Uterus (tissue), 2 donors: ENCODE data around the gene SLC23A2.

ENCODE experiments used
- POLR2A ChIP-seq, 2 donors: fragments of 450-650 bp; IDR thresholded peaks; one replicate each; pipeline ENCODE4 v1.6.1; 2016; ENCODE audit warnings: antibody characterized with exemption in 2 of 2, mild to moderate bottlenecking in 1 of 2, moderate library complexity in 1 of 2
- TF ChIP-seq, protein P1 (sequence below), 4 experiments: fragments of 200-600 bp in 2 of 4; fragments of 450-650 bp in 2 of 4; sonication (generic) in 2 of 4; IDR thresholded peaks; one replicate each; pipeline ENCODE4 v1.5.1; 2016 to 2019; ENCODE audit warnings: antibody characterized with exemption in 4 of 4, mild to moderate bottlenecking in 2 of 4, moderate library complexity in 1 of 4

DNA sequence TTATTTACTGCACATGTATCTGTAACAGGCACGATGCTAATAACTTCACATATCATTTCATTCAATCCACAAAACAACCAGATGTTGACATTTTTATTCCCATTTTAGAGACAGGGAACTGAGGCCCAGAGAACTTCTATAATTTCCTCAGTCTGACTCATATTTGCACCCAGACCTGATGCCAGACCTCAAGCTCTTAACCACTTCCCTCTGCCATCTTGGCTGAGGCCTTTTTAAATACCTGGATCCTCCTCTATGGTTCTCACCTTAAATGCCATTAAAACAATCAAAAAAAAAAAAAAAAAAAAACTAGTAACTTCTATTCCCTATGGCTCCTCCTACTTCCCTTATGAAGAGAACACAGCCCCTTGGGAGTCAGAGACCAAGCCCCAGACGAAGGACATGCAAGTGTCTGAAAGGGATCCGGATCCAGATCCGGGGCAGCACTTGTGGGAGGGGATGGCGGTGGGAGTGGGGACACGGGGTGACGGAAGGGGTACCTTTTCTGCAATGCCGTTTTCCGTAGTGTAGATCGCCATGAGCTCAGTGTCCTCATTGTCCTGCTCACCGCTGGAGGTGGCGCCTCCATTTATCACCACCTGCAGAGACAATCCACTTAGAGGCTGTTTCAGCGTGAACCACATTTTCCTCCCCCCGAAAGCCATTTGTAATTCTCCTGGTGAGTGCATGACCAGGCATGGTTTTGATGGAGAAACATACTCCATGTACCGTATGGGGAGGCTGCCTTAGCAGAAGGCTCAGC is 88.7 kb downstream of the SLC23A2 start:
- no peak for TF ChIP-seq POLR2A (IDR thresholded peaks at IDR 0.05)
- TF ChIP-seq, protein P1, sequence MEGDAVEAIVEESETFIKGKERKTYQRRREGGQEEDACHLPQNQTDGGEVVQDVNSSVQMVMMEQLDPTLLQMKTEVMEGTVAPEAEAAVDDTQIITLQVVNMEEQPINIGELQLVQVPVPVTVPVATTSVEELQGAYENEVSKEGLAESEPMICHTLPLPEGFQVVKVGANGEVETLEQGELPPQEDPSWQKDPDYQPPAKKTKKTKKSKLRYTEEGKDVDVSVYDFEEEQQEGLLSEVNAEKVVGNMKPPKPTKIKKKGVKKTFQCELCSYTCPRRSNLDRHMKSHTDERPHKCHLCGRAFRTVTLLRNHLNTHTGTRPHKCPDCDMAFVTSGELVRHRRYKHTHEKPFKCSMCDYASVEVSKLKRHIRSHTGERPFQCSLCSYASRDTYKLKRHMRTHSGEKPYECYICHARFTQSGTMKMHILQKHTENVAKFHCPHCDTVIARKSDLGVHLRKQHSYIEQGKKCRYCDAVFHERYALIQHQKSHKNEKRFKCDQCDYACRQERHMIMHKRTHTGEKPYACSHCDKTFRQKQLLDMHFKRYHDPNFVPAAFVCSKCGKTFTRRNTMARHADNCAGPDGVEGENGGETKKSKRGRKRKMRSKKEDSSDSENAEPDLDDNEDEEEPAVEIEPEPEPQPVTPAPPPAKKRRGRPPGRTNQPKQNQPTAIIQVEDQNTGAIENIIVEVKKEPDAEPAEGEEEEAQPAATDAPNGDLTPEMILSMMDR (IDR thresholded peaks at IDR 0.05), result no peak
